ENCODE measurements around the gene NOXO1. TPM values are rescaled to one million over a fixed set of nuclear protein-coding genes. Genes with fewer than 3 reads are reported as not detected.
A peak's percentile ranks its signal among the peaks of the same experiment; 100 is the strongest.
"Not testable (repeated sequence)": the region's sequence is repeated elsewhere in the genome, so short reads cannot be mapped to it uniquely, and the experiment has no call there.

The NOXO1 gene
- total RNA-seq, 1 donor from 2014 or later, result not detected

DNA sequence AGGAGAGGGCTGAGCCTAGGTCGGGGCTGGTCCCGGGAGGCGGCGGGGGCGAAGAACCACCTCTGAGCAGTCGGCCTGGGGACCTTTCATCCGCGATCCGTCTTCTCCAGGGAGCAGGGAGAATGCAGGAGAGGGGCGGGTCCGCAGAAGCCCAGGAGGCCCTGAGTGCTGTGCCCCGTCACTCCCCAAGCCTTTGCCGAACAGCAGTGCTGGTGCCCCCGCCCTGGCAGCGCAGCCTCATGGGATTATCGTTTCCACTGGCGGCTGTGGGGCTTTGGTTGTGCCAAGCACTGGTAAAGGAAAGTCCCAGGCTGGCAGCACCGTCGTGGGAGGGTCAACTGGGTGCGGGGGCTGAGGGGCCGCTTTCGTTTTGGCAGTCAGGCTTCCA lies 8.8 kb downstream of the NOXO1 start:
- no peak for DNase-seq (ENCODE audit: low spot score)
- ATAC-seq, result no peak
- intact Hi-C loops (cut with DNase I), result no loop called here

DNA sequence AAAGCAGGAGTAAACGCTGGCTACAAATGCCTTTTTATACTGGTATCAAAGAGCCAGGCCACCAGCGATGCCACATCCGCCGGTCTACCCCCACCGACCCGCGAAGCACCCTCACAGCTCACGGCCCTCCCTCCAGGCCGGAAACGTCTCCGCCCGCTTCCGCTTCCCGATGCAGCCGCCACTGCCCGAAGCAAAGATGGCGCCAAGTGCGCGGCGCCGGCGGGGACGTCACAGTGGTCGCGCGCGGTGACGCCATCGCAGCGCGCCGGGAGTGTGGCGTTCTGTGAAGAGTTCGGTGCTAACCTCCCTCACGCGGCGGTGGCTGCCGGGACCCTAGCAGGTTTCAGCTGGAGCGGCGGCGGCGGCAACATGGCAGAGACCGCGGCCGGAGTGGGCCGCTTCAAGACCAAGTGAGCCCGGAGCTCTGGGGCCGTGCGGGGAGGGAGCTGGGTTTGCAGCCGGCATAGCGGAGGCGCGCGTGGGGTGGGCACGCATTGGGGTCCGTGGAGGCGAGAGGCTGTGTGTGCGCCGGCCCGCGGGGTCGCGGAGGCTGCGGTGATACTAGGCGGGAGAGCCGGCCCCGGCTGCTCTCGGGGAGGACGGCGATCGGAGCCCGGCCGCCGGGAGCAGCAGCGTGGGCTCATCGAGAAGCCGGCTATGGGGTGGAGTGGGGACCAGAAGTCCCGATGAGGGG lies 9.3 kb downstream of the NOXO1 start, which contains the start of gene TBL3:
TBL3 (plus strand) TSS at position 258 of the 694 bp plus-strand sequence; CDS start at position 370, 112 bp downstream.
- ATAC-seq, result peak; percentile 95
- DNase-seq (ENCODE audit: low spot score), result peak; percentile 95
- intact Hi-C loops (cut with DNase I), result no loop called here

DNA sequence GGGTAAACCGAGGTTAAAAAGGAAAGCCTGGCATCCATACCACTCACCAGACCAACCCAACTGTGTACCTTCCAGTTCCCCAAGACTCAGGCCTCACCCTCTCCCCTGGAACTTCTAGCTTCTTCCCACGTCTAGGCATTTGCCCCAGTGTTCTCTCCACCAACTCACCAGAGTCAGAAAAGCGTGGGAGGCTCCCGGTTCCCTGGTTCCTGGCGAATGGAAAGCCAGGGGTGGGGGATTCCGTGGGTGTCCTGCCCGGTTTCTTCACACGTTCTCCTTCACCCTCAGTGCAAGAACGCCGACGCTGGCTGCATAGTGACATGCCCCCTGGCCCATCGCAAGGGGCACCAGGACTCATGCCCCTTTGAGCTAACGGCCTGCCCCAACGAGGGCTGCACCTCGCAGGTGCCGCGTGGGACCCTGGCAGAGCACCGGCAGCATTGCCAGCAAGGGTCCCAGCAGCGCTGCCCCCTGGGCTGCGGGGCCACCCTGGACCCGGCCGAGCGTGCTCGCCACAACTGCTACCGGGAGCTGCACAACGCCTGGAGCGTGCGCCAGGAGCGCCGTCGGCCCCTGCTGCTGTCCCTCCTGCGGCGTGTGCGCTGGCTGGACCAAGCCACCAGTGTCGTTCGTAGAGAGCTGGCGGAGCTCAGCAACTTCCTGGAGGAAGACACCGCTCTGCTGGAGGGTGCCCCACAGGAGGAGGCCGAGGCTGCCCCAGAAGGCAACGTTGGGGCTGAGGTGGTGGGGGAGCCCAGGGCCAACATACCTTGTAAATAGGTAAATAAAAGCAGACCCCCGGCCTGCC lies 12.9 kb downstream of the NOXO1 start:
- intact Hi-C loops (cut with DNase I), result no loop called here
- DNase-seq (ENCODE audit: low spot score), result no peak
- no peak for ATAC-seq

DNA sequence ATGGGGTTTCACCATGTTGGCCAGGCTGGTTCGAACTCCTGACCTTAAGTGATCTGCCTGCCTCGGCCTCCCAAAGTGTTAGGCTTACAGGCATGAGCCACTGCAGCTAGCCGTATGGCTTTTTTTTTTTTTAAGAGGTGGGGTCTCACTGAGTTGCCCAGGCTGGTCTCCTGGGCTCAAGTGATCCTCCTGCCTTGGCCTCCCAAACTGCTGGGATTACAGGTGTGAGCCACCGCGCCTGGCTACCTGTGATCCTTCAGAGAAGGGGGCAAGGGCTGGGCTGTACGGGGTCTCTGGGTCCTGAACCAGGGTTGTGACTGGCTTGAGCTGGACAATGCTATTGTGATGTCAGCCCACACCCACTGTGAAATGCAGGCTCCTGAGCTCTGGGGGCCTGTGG lies 14.8 kb downstream of the NOXO1 start, which contains the start of gene RNF151:
RNF151 (plus strand) TSS at position 397 of the 400 bp plus-strand sequence. CDS start 26 bp downstream, outside the sequence.
- intact Hi-C loops (cut with DNase I), result no loop called here
- ATAC-seq (no peak), DNase-seq (ENCODE audit: low spot score) (no peak)

DNA sequence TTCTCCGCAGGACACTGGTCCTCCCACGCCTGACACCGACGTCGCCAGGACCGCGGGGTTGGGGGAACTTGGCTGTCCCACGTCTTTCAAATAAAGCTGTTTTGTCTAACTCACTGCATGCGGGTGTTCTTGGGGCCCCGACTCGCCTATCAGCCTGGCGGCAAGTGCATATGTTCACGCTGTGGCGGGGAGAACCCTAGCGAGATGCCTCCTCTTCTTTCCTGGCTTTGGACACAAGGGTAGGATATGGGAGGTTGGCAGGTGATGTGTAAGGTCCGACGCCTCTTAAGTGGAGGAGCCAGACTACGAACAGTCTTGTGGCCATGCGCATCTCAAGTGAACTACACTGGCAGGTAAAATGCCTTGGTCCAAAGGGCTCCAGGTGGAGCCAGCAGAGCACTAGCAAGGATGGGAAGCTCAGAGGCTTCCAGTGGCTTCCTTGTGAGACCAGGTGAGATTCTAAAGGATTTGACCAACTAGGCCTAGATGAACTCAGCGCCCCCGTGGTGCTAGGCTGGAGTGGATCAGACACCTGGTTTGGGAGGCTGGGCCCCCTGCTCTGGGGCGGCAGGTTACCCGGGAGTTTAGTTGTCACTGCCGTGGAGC lies 15.8 kb downstream of the NOXO1 start:
- intact Hi-C loops (cut with DNase I), result no loop called here
- ATAC-seq (no peak), DNase-seq (ENCODE audit: low spot score) (no peak)

DNA sequence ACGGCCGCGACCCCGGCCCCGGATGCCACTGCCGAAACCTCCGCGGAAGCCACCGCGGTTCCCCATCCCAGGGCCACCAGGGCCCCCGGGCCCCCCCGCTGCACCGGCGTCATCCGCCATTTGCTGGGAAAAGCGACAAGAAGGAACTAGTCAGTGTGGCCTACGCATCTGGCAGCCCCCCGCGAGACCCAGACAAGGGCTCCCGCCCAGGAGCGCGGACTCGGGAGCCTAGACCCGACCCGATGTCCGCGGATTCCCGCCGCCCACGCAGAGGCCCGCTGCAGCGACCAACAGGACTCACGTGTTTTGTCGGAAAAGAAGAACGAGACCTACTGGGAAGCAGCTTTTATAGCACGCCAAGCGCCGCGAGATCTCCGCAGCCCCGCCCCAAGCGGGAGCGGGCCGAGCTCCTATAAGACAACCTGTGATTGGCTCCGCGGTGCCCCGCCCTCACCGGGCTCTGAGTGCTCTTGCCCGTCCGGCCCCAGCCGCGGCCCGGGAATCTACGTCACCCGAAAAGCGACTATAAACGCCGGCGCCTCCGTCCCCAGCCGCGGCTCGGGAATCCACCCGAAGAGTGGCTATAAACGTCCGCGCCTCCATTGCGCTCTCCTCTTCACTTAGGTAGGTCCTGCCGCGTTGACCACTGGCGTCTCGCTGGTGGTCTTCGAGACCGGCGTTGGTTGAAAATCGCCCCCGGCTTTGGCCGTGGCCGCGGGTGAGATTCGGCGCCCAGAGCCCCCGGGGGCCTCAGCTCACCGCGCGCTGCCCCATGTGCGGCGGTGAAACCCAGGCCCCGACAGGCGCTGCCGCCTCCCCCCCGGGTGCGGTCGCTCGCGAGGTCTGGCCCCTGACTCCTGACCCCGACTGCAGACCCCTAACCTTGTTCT lies 16.5 kb downstream of the NOXO1 start, which contains the start of gene RPS2:
RPS2 (minus strand) TSS at position 321 of the 890 bp plus-strand sequence; CDS start at position 120, 201 bp downstream.
- ATAC-seq (peak; percentile 98), DNase-seq (ENCODE audit: low spot score) (peak; percentile 100)
- intact Hi-C loops (cut with DNase I), result no loop called here

DNA sequence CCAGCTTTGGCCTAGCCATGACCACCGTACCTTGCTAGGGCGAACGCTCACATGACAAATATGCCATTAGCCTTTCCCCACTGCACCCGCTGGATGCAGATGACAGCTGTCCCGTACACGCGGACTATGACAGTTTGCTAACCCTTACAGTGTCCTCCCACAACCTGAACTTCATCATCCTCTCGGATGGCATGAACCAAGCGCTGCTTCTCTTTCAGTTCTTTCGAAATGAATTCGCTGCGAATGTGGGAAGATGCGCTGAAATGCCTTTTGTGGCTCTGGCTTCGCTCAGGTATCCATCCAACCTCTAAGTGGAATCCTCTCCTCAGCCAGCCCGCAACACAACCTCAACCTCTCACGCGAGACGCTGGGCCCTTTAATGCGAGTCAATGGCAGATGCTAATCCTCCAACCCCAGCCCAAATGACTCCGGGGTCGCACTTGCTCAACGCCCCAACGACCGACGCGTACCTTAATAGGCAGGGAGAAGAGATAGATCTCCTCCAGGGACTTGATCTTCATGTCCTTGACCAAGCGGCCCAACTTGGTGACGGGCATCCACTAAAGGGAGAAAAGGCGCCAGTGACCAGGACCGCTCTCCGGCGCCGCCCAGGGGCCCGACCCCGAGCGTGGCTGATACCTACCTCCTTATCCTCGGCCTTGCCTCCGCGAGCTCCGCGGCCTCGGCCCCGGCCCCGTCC lies 17.3 kb downstream of the NOXO1 start:
- intact Hi-C loops (cut with DNase I), result no loop called here
- DNase-seq (ENCODE audit: low spot score) (no peak), ATAC-seq (no peak)

DNA sequence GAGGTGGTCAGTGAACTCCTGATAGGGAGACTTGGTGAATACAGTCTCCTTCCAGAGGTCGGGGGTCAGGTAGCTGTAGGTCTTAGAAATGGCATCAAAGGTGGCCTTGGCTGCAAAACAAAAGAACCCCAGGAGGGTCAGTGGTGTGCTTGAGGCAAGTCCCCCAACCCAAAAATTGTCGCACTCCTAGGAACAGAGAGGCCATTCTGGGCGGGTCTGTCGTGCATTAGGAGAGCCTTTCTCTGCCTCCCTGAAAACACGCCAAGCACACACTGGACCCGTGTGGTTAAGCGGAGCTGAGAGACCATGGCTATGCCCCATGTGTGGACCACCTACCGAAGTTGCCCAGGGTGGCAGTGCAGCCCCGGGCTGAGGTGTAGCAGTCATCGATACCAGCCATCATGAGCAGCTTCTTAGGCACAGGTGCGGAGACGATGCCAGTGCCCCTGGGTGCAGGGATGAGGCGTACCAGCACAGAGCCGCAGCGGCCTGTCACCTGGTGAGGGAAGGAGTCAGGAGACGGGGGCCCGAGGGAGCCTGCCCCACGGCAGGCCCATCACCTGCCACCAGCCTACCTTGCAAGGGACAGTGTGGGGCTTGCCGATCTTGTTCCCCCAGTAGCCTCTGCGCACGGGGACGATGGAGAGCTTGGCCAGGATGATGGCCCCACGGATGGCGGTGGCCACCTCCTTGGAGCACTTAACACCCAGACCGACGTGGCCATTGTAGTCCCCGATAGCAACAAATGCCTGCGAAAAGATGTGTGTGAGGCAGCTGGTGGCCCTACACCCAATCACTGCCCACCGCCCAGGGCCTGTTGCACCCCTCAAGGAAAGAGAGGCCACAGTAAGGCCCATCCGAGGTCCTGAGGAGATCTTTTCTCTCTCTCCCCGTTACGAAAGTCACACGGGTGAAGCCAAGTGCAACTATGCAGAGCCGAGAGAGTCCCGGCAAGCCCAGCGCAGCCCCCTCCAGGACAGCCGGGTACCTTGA lies 18.8 kb downstream of the NOXO1 start:
- intact Hi-C loops (cut with DNase I); ATAC-seq; DNase-seq (ENCODE audit: low spot score): not testable (repeated sequence)

DNA sequence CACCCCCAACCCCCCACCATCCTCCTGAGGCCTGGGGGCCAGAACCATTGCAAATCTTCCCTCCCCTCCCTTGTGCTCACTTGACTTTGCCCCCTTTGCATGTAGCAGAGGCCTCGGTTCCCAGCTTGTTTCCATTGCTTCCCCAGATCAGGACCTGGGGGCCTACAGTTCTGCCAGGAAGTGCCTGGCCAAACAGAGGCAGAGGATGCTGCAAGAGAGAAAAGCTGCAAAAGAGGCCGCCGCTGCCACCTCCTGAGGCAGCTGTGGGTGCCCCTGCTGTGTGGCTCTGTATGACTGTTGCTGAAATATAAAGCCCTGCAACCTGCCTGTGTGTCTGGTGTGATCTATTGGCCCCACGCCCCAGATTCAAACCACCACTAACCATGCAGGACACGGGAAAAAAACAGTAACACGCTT lies 19.6 kb downstream of the NOXO1 start:
- intact Hi-C loops (cut with DNase I), result loop anchor here (2.0 kb wide), 1 partner anchor 17 kb away; no protein-coding TSS in a partner anchor
- DNase-seq (ENCODE audit: low spot score) (no peak), ATAC-seq (no peak)

DNA sequence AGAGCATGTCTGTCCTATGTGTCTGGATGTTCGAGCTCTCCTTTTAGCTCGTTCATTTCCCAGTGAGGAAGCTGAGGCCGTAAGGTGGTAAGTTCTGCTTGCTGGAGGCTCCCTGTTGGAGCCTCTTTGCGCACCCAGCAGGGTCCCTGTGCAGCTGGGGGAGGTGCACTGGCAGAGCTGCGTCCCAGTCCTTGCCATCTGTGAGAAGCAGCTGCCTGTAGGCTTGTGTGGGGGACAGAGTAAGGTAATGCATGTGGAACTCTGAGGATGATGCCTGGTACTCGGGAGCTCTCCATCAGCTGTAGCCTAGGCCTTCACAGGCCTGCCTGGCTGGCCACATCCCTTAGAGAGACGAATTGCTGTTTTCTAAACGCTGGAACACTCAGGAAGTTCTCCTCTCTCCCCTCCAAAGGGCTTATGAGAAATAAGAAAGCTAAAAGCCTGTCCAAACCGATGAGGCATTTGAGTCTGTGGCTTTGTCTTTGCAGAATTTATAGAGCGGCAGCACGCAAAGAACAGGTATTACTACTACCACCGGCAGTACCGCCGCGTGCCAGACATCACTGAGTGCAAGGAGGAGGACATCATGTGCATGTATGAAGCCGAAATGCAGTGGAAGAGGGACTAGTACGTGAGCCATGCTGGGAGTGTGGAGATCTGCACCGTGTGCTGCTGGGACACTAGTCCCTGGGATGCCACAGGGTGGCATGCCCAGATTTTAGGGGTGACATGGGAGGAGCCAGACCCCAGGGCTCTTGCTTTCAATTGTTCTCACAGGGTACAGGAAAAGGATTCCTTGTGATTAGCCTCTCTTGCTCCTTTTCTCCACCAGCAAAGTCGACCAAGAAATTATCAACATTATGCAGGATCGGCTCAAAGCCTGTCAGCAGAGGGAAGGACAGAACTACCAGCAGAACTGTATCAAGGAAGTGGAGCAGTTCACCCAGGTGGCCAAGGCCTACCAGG lies 20.3 kb downstream of the NOXO1 start:
- intact Hi-C loops (cut with DNase I), result loop anchor here (2.0 kb wide), 1 partner anchor 18 kb away; no protein-coding TSS in a partner anchor
- DNase-seq (ENCODE audit: low spot score) (no peak), ATAC-seq (no peak)

DNA sequence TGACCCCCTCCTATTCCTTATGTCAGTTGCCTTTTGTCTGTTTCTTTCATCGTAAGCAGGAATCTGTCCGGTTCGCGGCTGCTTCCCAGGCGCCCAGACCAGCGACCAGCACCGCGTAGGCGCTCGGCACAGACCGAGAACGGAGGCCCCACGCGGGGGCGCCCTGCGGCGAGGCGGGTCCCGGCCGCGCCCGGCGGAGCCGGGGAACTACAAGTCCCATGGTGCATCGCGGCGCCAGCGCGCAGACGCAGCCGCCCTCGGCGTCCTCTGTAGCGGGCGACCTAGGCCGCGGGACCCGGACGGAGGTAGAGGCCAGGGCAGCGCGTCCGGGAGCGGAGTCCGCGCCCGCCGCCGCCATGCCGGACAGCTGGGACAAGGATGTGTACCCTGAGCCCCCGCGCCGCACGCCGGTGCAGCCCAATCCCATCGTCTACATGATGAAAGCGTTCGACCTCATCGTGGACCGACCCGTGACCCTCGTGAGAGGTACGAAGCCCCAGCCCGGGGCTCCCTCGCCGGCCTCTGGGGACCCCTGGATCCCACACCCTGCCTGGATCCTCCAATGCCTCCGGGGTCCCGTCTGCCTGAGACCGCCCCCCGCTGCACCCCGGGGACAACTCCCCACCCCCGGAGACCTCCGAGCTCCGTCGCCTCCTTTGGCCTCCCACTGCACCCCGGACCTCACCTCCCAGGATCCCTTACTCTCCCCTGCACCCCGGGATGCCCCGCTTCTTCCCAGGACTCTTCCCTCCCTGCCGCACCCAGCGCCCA lies 21.8 kb downstream of the NOXO1 start, which contains the start of gene NDUFB10:
NDUFB10 (plus strand) TSS at position 270 of the 771 bp plus-strand sequence; CDS start at position 357, 87 bp downstream.
- intact Hi-C loops (cut with DNase I), result loop anchor here (2.0 kb wide), 1 partner anchor 19 kb away; no protein-coding TSS in a partner anchor
- DNase-seq (ENCODE audit: low spot score) (peak; percentile 95), ATAC-seq (peak; percentile 94)

DNA sequence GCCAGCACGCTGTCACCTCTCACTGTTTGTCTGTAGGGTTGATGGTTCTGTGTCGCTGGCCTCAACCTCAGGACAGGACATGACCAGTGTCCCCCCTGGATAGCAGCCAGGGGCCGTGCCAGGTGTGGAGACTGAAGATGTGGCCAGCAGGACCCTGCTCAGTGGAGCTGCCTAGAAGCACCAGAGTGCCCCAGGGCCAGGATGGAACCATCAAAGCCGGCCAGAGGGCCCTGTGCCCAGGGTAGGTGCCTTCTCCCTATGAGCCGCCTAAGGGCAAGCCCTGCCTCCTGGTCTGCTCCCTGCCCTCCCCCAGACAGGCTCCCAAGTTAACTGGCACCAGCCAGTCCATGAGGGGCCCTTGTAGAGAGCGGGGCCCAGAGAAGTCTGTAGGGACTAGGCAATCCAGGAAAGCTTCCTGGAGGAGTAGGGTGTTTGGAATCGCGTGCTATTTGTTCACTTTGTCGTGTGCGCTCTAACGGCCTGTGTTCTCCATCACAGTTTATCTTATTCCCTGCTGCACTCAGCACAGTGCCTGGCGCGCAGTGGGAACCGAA lies 22.5 kb downstream of the NOXO1 start:
- peak; percentile 20 for ATAC-seq
- intact Hi-C loops (cut with DNase I), result no loop called here
- no peak for DNase-seq (ENCODE audit: low spot score)

DNA sequence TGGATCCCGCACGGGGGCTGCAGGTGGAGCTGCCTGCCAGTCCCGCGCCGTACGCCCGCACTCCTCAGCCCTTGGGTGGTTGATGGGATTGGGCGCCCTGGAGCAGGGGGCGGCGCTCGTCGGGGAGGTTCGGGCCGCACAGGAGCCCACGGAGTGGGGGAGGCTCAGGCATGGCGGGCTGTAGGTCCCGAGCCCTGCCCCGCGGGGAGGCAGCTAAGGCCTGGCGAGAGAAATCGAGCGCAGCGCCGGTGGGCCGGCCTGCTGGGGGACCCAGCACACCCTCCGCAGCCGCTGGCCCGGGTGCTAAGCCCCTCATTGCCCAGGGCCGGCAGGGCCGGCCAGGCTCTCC lies 23.2 kb downstream of the NOXO1 start:
- DNase-seq (ENCODE audit: low spot score); ATAC-seq; intact Hi-C loops (cut with DNase I): not testable (repeated sequence)

DNA sequence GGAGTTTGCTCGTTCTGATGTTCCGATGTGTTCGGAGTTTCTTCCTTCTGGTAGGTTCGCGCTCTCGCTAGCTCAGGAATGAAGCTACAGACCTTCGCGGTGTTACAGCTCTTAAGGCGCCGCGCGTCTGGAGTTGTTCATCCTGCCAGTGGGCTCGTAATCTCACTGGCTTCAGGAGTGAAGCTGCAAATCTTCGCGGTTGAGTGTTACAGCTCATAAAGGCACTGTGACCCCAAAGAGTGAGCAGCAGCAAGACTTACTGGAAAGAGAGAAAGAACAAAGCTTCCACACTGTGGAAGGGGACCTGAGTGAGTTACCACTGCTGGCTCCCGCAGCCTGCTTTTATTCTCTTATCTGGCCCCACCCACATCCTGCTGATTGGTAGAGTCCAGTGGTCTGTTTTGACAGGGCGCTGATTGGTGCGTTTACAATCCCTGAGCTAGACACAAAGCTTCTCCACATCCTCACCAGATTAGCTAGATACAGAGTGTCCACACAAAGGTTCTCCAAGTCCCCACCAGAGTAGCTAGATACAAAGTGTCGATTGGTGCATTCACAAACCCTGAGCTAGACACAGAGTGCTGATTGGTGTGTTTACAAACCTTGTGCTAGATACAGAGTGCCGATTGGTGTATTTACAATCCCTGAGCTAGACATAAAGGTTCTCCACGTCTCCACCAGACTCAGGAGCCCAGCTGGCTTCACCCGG lies 23.7 kb downstream of the NOXO1 start:
- intact Hi-C loops (cut with DNase I); DNase-seq (ENCODE audit: low spot score); ATAC-seq: not testable (repeated sequence)
